Endothelial cell of umbilical vein (primary cell): ENCODE measurements around the gene CALCA. TPM values are rescaled to one million over a fixed set of nuclear protein-coding genes. Genes with fewer than 3 reads are reported as not detected.

Experiments
- Bru-seq: library from RNA; stranded (reverse); fragments of 400-500 nt; gene quantifications from one replicate; lab custom pipeline; 2021; lab: Mats Ljungman, UMichigan
- BruChase-seq, 2 experiments: library from RNA; stranded (reverse); fragments of 400-500 nt; gene quantifications; one replicate each; lab custom pipeline; 2021; lab: Mats Ljungman, UMichigan
- BruUV-seq: library from RNA; stranded (reverse); fragments of 400-500 nt; replicated peaks from 2 replicates; lab custom pipeline; 2021; lab: Mats Ljungman, UMichigan
- CTCF ChIA-PET: fragments of 300-600, 350-600 bp; sonication (Branson Sonifier 250); formaldehyde crosslinking; loops from one replicate; lab custom pipeline; 2021; ENCODE audit warnings: antibody characterized with exemption, inconsistent platforms; lab: Charles Lee
- POLR2A ChIA-PET: fragments of 300-600, 350-600 bp; sonication (Branson Sonifier 250); formaldehyde crosslinking; loops from one replicate; lab custom pipeline; 2021; ENCODE audit warnings: antibody characterized with exemption, inconsistent platforms; lab: Charles Lee
- DNase-seq: peaks from one replicate; pipeline ENCODE4 v3.0.0-alpha.2; 2011; ENCODE audit warnings: low read depth, low spot score
- FAIRE-seq: peaks from 2 replicates; lab custom pipeline; 2011; peaks lifted over from hg19 to GRCh38; lab: Jason Lieb, UNC
- H2AFZ ChIP-seq: 2 replicates; pipeline ENCODE4 v1.6.0; 2012; ENCODE audit warnings: low read depth, low read length, control low read depth, inconsistent platforms
- H3K27ac ChIP-seq: 2 replicates; pipeline ENCODE4 v1.5.1; 2011; ENCODE audit warnings: low read depth, mild to moderate bottlenecking, control low read depth, low read length, moderate library complexity; ENCODE audit not compliant: insufficient read depth
- H3K27me3 ChIP-seq, 2 experiments: 2 replicates each; pipeline versions ENCODE4 v1.6.0 to v1.6.1; 2011; ENCODE audit warnings: low read length in 2 of 2, mixed read lengths in 1 of 2; ENCODE audit not compliant: control insufficient read depth in 2 of 2, insufficient read depth in 2 of 2
- H3K36me3 ChIP-seq, 2 experiments: 2 replicates in 1 of 2; 3 replicates in 1 of 2; pipeline ENCODE4 v1.5.1; 2011; ENCODE audit warnings: low read length in 2 of 2, mild to moderate bottlenecking in 1 of 2, moderate library complexity in 1 of 2; ENCODE audit not compliant: control insufficient read depth in 2 of 2, insufficient read depth in 2 of 2; ENCODE audit errors: extremely low read depth in 1 of 2
- H3K4me1 ChIP-seq: 3 replicates; pipeline ENCODE4 v1.5.1; 2011; ENCODE audit warnings: mild to moderate bottlenecking, low read length; ENCODE audit not compliant: control insufficient read depth, insufficient read depth; ENCODE audit errors: extremely low read depth
- H3K4me2 ChIP-seq: 2 replicates; pipeline ENCODE4 v1.6.1; 2011; ENCODE audit warnings: low read length, control low read depth, mixed read lengths; ENCODE audit not compliant: insufficient read depth
- H3K4me3 ChIP-seq, 3 experiments: fragments of 200-600 bp in 1 of 3; sonication (generic), shearing (Covaris generic) in 1 of 3; replicated peaks in 1 of 3; 2 replicates each; pipeline ENCODE4 v1.5.1; 2011 to 2016; ENCODE audit warnings: control low read depth in 3 of 3, low read length in 3 of 3, mild to moderate bottlenecking in 2 of 3, inconsistent platforms in 1 of 3, low read depth in 1 of 3, moderate library complexity in 1 of 3; ENCODE audit not compliant: insufficient read depth in 1 of 3
- H3K79me2 ChIP-seq: 2 replicates; pipeline ENCODE4 v1.6.0; 2012; ENCODE audit warnings: low read length, inconsistent platforms; ENCODE audit not compliant: control insufficient read depth, insufficient read depth
- H3K9ac ChIP-seq: replicated peaks from 2 replicates; pipeline ENCODE3; 2011; ENCODE audit warnings: low read length, control low read depth; ENCODE audit not compliant: insufficient read depth; ENCODE audit errors: extremely low read depth
- H3K9me1 ChIP-seq: replicated peaks from 3 replicates; pipeline ENCODE4 v1.6.0; 2011; ENCODE audit warnings: mild to moderate bottlenecking, low read length; ENCODE audit not compliant: control insufficient read depth, insufficient read depth; ENCODE audit errors: extremely low read depth
- H3K9me3 ChIP-seq: replicated peaks from 2 replicates; pipeline ENCODE4 v1.5.1; 2012; ENCODE audit warnings: low read length, inconsistent platforms; ENCODE audit not compliant: control insufficient read depth, insufficient read depth
- H4K20me1 ChIP-seq: replicated peaks from 2 replicates; pipeline ENCODE3; 2011; ENCODE audit warnings: mild to moderate bottlenecking, low read length; ENCODE audit not compliant: control insufficient read depth, insufficient read depth; ENCODE audit errors: extremely low read depth
- CTCF ChIP-seq, 2 donors: IDR thresholded peaks; 1 replicate in 1 of 2; 2 replicates in 1 of 2; pipeline ENCODE4 v1.5.1; 2011; ENCODE audit warnings: low read length in 2 of 2, mild to moderate bottlenecking in 2 of 2, moderate library complexity in 2 of 2, control low read depth in 1 of 2, inconsistent platforms in 1 of 2, low read depth in 1 of 2; ENCODE audit not compliant: insufficient read depth in 1 of 2; ENCODE audit errors: extremely low read depth in 1 of 2
- EZH2 ChIP-seq: IDR thresholded peaks from 2 replicates; pipeline ENCODE4 v1.6.1; 2012; ENCODE audit warnings: borderline replicate concordance, low read depth, mild to moderate bottlenecking, moderate library complexity, low read length, inconsistent platforms; ENCODE audit not compliant: severe bottlenecking
- FOS ChIP-seq: IDR thresholded peaks from 2 replicates; pipeline ENCODE4 v1.6.1; 2011; ENCODE audit warnings: mild to moderate bottlenecking, low read length, moderate library complexity, borderline replicate concordance; ENCODE audit not compliant: insufficient read depth
- GATA2 ChIP-seq: IDR thresholded peaks from 2 replicates; pipeline ENCODE4 v1.7.0; 2011; ENCODE audit warnings: low read depth, mild to moderate bottlenecking, moderate library complexity, mixed read lengths, low read length; ENCODE audit not compliant: insufficient read length, insufficient read depth
- JUN ChIP-seq: IDR thresholded peaks from 2 replicates; pipeline ENCODE4 v1.6.1; 2011; ENCODE audit warnings: borderline replicate concordance, low read depth; ENCODE audit not compliant: insufficient read length, insufficient read depth
- MAX ChIP-seq: IDR thresholded peaks from 2 replicates; pipeline ENCODE4 v1.6.1; 2011; ENCODE audit not compliant: insufficient read depth, insufficient read length
- MYC ChIP-seq: IDR thresholded peaks from one replicate; pipeline ENCODE4 v1.6.1; 2011; ENCODE audit warnings: mild to moderate bottlenecking, low read depth, low read length
- POLR2A ChIP-seq: IDR thresholded peaks from 2 replicates; pipeline ENCODE4 v1.6.1; 2012; ENCODE audit warnings: low read depth, mild to moderate bottlenecking, control low read depth, low read length
- POLR2AphosphoS5 ChIP-seq: IDR thresholded peaks from 2 replicates; pipeline ENCODE4 v1.6.1; 2012; ENCODE audit warnings: low read depth, mild to moderate bottlenecking, control low read depth, low read length, moderate library complexity; ENCODE audit not compliant: insufficient read depth
- dilution Hi-C: fragments of 300-500 bp; cut with MboI; formaldehyde crosslinking; loops from one replicate; pipeline ENCODE4 v1.15.0; 2019; ENCODE audit warnings: low sequenced_read_pairs; ENCODE audit not compliant: extremely low pct_ligation_motif_present
- intact Hi-C: fragments of 100-400 bp; cut with micrococcal nuclease; formaldehyde crosslinking; loops from one replicate; pipeline ENCODE4 v1.10.0; 2022
- long read RNA-seq: library from polyadenylated mRNA; stranded (forward); transcript quantifications from one replicate; pipeline ENCODE4 v2.0.0, GENCODE V29; 2021
- polyA minus RNA-seq, 3 experiments: library from RNA; depleted of rRNA, polyadenylated mRNA; stranded (reverse); fragments of >200 nt; gene quantifications; 1 replicate in 1 of 3; 2 replicates in 2 of 3; pipeline ENCODE4 v1.2.3, GENCODE V29; 2011
- polyA plus RNA-seq, 4 experiments: library from polyadenylated mRNA; depleted of rRNA in 3 of 4; stranded (reverse) in 3 of 4; unstranded in 1 of 4; fragments of >200 nt; gene quantifications; 2 replicates each; pipeline versions ENCODE4 v1.2.1 to v1.2.3, GENCODE V29; 2011 to 2012; ENCODE audit warnings: missing spikeins in 1 of 4
- total RNA-seq: library from RNA; stranded (reverse); gene quantifications from 2 replicates; pipeline ENCODE4 v1.2.3, GENCODE V29; 2021

CALCA gene
- total RNA-seq = not detected in 2 replicates
- polyA plus RNA-seq = not detected in 2 replicates
- polyA plus RNA-seq (2011; cell fraction: cytosol; rRNA removed) = not detected in 2 replicates
- polyA plus RNA-seq (2011; cell fraction: nucleus; rRNA removed) = not detected in 2 replicates
- polyA plus RNA-seq (2012) = not detected in 2 replicates
- polyA minus RNA-seq = not detected in 2 replicates
- polyA minus RNA-seq (2011; cell fraction: cytosol; rRNA and poly(A)+ RNA removed) = not detected
- not detected in 2 replicates for polyA minus RNA-seq (2011; cell fraction: nucleus; rRNA and poly(A)+ RNA removed)
- not detected for Bru-seq, nascent RNA
- not detected for BruChase-seq, experiment 1, labeled RNA remaining after a 6-hour chase
- not detected for BruChase-seq, experiment 2, labeled RNA remaining after a 2-hour chase
- long read RNA-seq = 0 reads

- DNase-seq = no peak
- no peaks in the 10 kb centered on the region for H3K9me1 ChIP-seq
- H3K4me1 ChIP-seq = peaks cover 3% of the 10 kb centered on the region
- dilution Hi-C loops = no loop called here
- H2AFZ ChIP-seq = no peak within 1 kb of the TSS
- H3K9me3 ChIP-seq = no peaks in the 10 kb centered on the region
- peak; percentile 77 for TF ChIP-seq EZH2
- no peak for TF ChIP-seq POLR2A
- no peak within 1 kb of the TSS for H3K4me2 ChIP-seq
- no peaks in the 10 kb centered on the region for H4K20me1 ChIP-seq
- BruUV-seq = no TSS peak
- ChIA-PET POLR2A (no interaction called here), CTCF (no interaction called here)
- no peak for FAIRE-seq
- H3K9ac ChIP-seq = no peak within 1 kb of the TSS
- H3K27me3 ChIP-seq = peaks cover 49 to 53% of the 10 kb centered on the region in 2 experiments
- H3K4me3 ChIP-seq = no peak within 1 kb of the TSS
- intact Hi-C loops = no loop called here
- H3K36me3 ChIP-seq = no peaks in the 10 kb centered on the region
- no peak within 1 kb of the TSS for H3K27ac ChIP-seq
- no peaks in the 10 kb centered on the region for H3K79me2 ChIP-seq
Observed at GRCh38 chr11:14971865-14972580, at the start of gene CALCA. CALCA (minus strand) TSS chr11:14972351; CDS start chr11:14971192, 1,159 bp downstream.

GRCh38 chr11:15016200-15016599 is 44.0 kb upstream of the CALCA start:
- ChIA-PET POLR2A (no interaction called here), CTCF (interaction anchor here (1.7 kb wide), 1 partner anchor 10 kb away, joined by 8 read pairs; no protein-coding TSS in a partner anchor)
- Histone ChIP-seq H3K9me1 (no peaks in the 10 kb centered on the region), H3K9ac (no peak overlapping the region), H3K79me2 (no peaks in the 10 kb centered on the region), H4K20me1 (no peaks in the 10 kb centered on the region), H3K27ac (no peak overlapping the region), H3K4me1 (no peaks in the 10 kb centered on the region), H2AFZ (no peak overlapping the region), H3K4me3 (no peak overlapping the region), H3K27me3 (no peaks in the 10 kb centered on the region), H3K4me2 (no peak overlapping the region), H3K9me3 (no peaks in the 10 kb centered on the region), H3K36me3 (no peaks in the 10 kb centered on the region)
- intact Hi-C loops = no loop called here
- DNase-seq (no peak), FAIRE-seq (no peak)
- dilution Hi-C loops = no loop called here
- TF ChIP-seq POLR2A = no peak
- TF ChIP-seq GATA2 = no peak
- no peak for TF ChIP-seq CTCF (IDR thresholded peaks at IDR 0.05; ENCODE audit: extremely low read depth in 1 of 2, insufficient read depth in 1 of 2, low read depth in 1 of 2, low read length in 2 of 2)
- no peak for TF ChIP-seq EZH2
- no peak for TF ChIP-seq FOS
- no peak for TF ChIP-seq POLR2AphosphoS5
- no peak for TF ChIP-seq MAX
- no peak for TF ChIP-seq JUN
- no peak for TF ChIP-seq MYC
- no TSS peak for BruUV-seq
